Body of pancreas (tissue), 4 donors: ENCODE measurements around the gene C7orf57.

Source experiments
- POLR2A ChIP-seq, 3 donors: fragments of 450-650 bp; IDR thresholded peaks; one replicate each; pipeline ENCODE4 v1.6.1; 2016; ENCODE audit warnings: antibody characterized with exemption in 3 of 3, mild to moderate bottlenecking in 2 of 3
- TF ChIP-seq, protein P1 (sequence below), 7 experiments: fragments of 450-650 bp in 4 of 7; fragments of 200-600 bp in 3 of 7; sonication (generic) in 3 of 7; IDR thresholded peaks; one replicate each; pipeline ENCODE4 v1.5.1; 2016 to 2019; ENCODE audit warnings: antibody characterized with exemption in 7 of 7

DNA sequence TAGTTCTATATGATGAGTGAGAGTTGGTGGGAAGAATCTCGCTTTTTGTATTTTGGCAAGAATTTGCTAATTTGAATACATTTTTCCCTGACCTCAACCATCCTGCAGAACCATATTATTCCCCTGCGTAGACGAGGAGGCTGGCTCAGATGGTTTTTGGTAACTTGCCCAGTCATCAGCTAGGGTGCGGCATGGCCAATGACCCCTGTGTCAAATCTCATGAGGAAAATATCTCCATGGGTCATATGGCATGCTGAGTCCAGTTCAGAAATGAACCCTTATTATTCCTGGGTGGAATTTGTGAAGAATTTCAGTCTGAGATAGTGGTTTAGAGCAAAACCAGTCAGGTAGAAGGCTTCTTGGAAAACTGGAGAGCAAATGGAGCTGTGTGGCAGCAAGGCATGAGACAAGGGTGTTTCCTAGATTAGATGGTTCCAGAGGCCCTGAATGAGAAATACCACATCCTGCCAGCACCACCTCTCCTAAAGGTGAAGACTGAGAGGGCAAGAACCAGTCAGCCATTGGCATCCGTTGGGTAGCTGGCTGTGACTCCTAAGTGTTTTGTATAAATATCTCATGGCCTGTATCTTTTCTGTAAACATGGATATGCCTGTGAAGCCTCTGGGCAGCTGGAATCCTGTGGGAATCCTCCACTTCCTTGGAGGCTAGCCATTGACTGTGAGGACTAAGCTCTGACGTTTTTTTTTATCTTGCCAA is 47.9 kb downstream of the C7orf57 start:
- TF ChIP-seq, protein P1, sequence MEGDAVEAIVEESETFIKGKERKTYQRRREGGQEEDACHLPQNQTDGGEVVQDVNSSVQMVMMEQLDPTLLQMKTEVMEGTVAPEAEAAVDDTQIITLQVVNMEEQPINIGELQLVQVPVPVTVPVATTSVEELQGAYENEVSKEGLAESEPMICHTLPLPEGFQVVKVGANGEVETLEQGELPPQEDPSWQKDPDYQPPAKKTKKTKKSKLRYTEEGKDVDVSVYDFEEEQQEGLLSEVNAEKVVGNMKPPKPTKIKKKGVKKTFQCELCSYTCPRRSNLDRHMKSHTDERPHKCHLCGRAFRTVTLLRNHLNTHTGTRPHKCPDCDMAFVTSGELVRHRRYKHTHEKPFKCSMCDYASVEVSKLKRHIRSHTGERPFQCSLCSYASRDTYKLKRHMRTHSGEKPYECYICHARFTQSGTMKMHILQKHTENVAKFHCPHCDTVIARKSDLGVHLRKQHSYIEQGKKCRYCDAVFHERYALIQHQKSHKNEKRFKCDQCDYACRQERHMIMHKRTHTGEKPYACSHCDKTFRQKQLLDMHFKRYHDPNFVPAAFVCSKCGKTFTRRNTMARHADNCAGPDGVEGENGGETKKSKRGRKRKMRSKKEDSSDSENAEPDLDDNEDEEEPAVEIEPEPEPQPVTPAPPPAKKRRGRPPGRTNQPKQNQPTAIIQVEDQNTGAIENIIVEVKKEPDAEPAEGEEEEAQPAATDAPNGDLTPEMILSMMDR (IDR thresholded peaks at IDR 0.05), result no peak
- TF ChIP-seq POLR2A (IDR thresholded peaks at IDR 0.05), result no peak
